Measurements from ENCODE around the gene KIAA1755.
"Not testable (repeated sequence)": the region's sequence is repeated elsewhere in the genome, so short reads cannot be mapped to it uniquely, and the experiment has no call there.

Gene KIAA1755

GRCh38 chr20:38252292-38253288 is 7.9 kb downstream of the KIAA1755 start:
- H3K4me3 ChIP-seq (ENCODE audit: low read depth, low read length): no peak overlapping the region
- H2BK5ac ChIP-seq (ENCODE audit: low read depth, low read length, poor library complexity): no peak overlapping the region
- no peak overlapping the region for H3K27ac ChIP-seq (ENCODE audit: low read depth, low read length)

GRCh38 chr20:38251441-38251840 is 9.1 kb downstream of the KIAA1755 start:
- not testable (repeated sequence) for H3K18ac ChIP-seq (ENCODE audit: low read length); H2BK5ac ChIP-seq (ENCODE audit: low read depth, low read length, poor library complexity); H3K4me2 ChIP-seq (ENCODE audit: low read length); H3K4ac ChIP-seq (ENCODE audit: low read depth, low read length); H4K12ac ChIP-seq (ENCODE audit: low read depth, low read length); H2AFZ ChIP-seq (ENCODE audit: insufficient read depth, low read length, poor library complexity); H2BK12ac ChIP-seq (ENCODE audit: low read length); H3K9ac ChIP-seq (ENCODE audit: low read length); H3K14ac ChIP-seq (ENCODE audit: low read length); DNase-seq; H2BK120ac ChIP-seq (ENCODE audit: insufficient read depth, low read length, poor library complexity); H3K79me1 ChIP-seq (ENCODE audit: low read length); H3K4me1 ChIP-seq (ENCODE audit: control insufficient read depth in 1 of 2, insufficient read depth in 2 of 2, low read length in 2 of 2); H4K8ac ChIP-seq (ENCODE audit: low read depth, low read length); H2AK5ac ChIP-seq (ENCODE audit: low read length); H4K91ac ChIP-seq (ENCODE audit: low read depth, low read length); H3K23ac ChIP-seq (ENCODE audit: low read length); H3K9me3 ChIP-seq (ENCODE audit: insufficient read depth, low read depth, low read length); H3K4me3 ChIP-seq (ENCODE audit: low read depth, low read length); H3K27ac ChIP-seq (ENCODE audit: low read depth, low read length); H3K79me2 ChIP-seq (ENCODE audit: control insufficient read depth, insufficient read depth, low read length, poor library complexity); H3K36me3 ChIP-seq (ENCODE audit: control insufficient read depth in 1 of 2, insufficient read depth in 2 of 2, low read length in 2 of 2); H3K27me3 ChIP-seq (ENCODE audit: insufficient read depth, low read length)
- WGBS (ENCODE audit: extremely low coverage, insufficient coverage, insufficient read length): no CpG with 5 or more reads among the region's 6 CpGs

More at GRCh38 chr20:38252292-38253288, 7.9 kb downstream of the KIAA1755 start:
- no peak overlapping the region for H2BK12ac ChIP-seq (ENCODE audit: low read length)
- no peak overlapping the region for H2BK120ac ChIP-seq (ENCODE audit: insufficient read depth, low read length, poor library complexity)
- no peaks in the 10 kb centered on the region for H3K79me2 ChIP-seq (ENCODE audit: control insufficient read depth, insufficient read depth, low read length, poor library complexity)
- H4K91ac ChIP-seq (ENCODE audit: low read depth, low read length): no peak overlapping the region
- no peaks in the 10 kb centered on the region for H3K4me1 ChIP-seq (ENCODE audit: control insufficient read depth in 1 of 2, insufficient read depth in 2 of 2, low read length in 2 of 2)
- no peaks in the 10 kb centered on the region for H3K9me3 ChIP-seq (ENCODE audit: insufficient read depth, low read depth, low read length)
- no peak overlapping the region for H4K12ac ChIP-seq (ENCODE audit: low read depth, low read length)
- no CpG with 5 or more reads among the region's 20 CpGs for WGBS (ENCODE audit: extremely low coverage, insufficient coverage, insufficient read length)
- no peaks in the 10 kb centered on the region for H3K27me3 ChIP-seq (ENCODE audit: insufficient read depth, low read length)
- H3K4ac ChIP-seq (ENCODE audit: low read depth, low read length): no peak overlapping the region
- no peak overlapping the region for H3K18ac ChIP-seq (ENCODE audit: low read length)
- H3K9ac ChIP-seq (ENCODE audit: low read length): no peak overlapping the region
- no peak for DNase-seq
- H3K14ac ChIP-seq (ENCODE audit: low read length): peak overlapping the region; percentile 19
- H4K8ac ChIP-seq (ENCODE audit: low read depth, low read length): no peak overlapping the region
- no peak overlapping the region for H3K4me2 ChIP-seq (ENCODE audit: low read length)
- H3K79me1 ChIP-seq (ENCODE audit: low read length): no peaks in the 10 kb centered on the region
- H2AK5ac ChIP-seq (ENCODE audit: low read length): no peak overlapping the region
- H3K36me3 ChIP-seq (ENCODE audit: control insufficient read depth in 1 of 2, insufficient read depth in 2 of 2, low read length in 2 of 2): no peaks in the 10 kb centered on the region
- no peak overlapping the region for H2AFZ ChIP-seq (ENCODE audit: insufficient read depth, low read length, poor library complexity)
- no peak overlapping the region for H3K23ac ChIP-seq (ENCODE audit: low read length)

- H3K36me3 ChIP-seq (ENCODE audit: control insufficient read depth in 1 of 2, insufficient read depth in 2 of 2, low read length in 2 of 2): no peaks in the 10 kb centered on the region
- no peak overlapping the region for H2AK5ac ChIP-seq (ENCODE audit: low read length)
- peaks cover 0 to 4% of the 10 kb centered on the region in 2 experiments for H3K4me1 ChIP-seq (ENCODE audit: control insufficient read depth in 1 of 2, insufficient read depth in 2 of 2, low read length in 2 of 2)
- no peaks in the 10 kb centered on the region for H3K79me1 ChIP-seq (ENCODE audit: low read length)
- no peak overlapping the region for H3K27ac ChIP-seq (ENCODE audit: low read depth, low read length)
- H3K4ac ChIP-seq (ENCODE audit: low read depth, low read length): no peak overlapping the region
- no peak overlapping the region for H2BK5ac ChIP-seq (ENCODE audit: low read depth, low read length, poor library complexity)
- H2AFZ ChIP-seq (ENCODE audit: insufficient read depth, low read length, poor library complexity): no peak overlapping the region
- no peak overlapping the region for H4K12ac ChIP-seq (ENCODE audit: low read depth, low read length)
- H2BK120ac ChIP-seq (ENCODE audit: insufficient read depth, low read length, poor library complexity): no peak overlapping the region
- DNase-seq: no peak
- H3K23ac ChIP-seq (ENCODE audit: low read length): no peak overlapping the region
- no peak overlapping the region for H3K4me3 ChIP-seq (ENCODE audit: low read depth, low read length)
- no peak overlapping the region for H4K8ac ChIP-seq (ENCODE audit: low read depth, low read length)
- H3K18ac ChIP-seq (ENCODE audit: low read length): no peak overlapping the region
- no peak overlapping the region for H3K9ac ChIP-seq (ENCODE audit: low read length)
- no CpG with 5 or more reads among the region's 6 CpGs for WGBS (ENCODE audit: extremely low coverage, insufficient coverage, insufficient read length)
- no peaks in the 10 kb centered on the region for H3K9me3 ChIP-seq (ENCODE audit: insufficient read depth, low read depth, low read length)
- no peak overlapping the region for H3K4me2 ChIP-seq (ENCODE audit: low read length)
- H2BK12ac ChIP-seq (ENCODE audit: low read length): no peak overlapping the region
- H3K27me3 ChIP-seq (ENCODE audit: insufficient read depth, low read length): no peaks in the 10 kb centered on the region
- H3K79me2 ChIP-seq (ENCODE audit: control insufficient read depth, insufficient read depth, low read length, poor library complexity): no peaks in the 10 kb centered on the region
- H3K14ac ChIP-seq (ENCODE audit: low read length): no peak overlapping the region
- H4K91ac ChIP-seq (ENCODE audit: low read depth, low read length): no peak overlapping the region
Observed at GRCh38 chr20:38250609-38251008, 9.9 kb downstream of the KIAA1755 start.

- Histone ChIP-seq H3K4ac (ENCODE audit: low read depth, low read length) (no peak overlapping the region), H3K14ac (ENCODE audit: low read length) (no peak overlapping the region), H3K4me2 (ENCODE audit: low read length) (no peak overlapping the region), H3K9me3 (ENCODE audit: insufficient read depth, low read depth, low read length) (no peaks in the 10 kb centered on the region), H4K91ac (ENCODE audit: low read depth, low read length) (no peak overlapping the region), H3K4me3 (ENCODE audit: low read depth, low read length) (no peak overlapping the region), H3K27me3 (ENCODE audit: insufficient read depth, low read length) (no peaks in the 10 kb centered on the region), H2BK5ac (ENCODE audit: low read depth, low read length, poor library complexity) (no peak overlapping the region), H3K27ac (ENCODE audit: low read depth, low read length) (no peak overlapping the region), H3K79me1 (ENCODE audit: low read length) (no peaks in the 10 kb centered on the region), H3K79me2 (ENCODE audit: control insufficient read depth, insufficient read depth, low read length, poor library complexity) (no peaks in the 10 kb centered on the region), H3K9ac (ENCODE audit: low read length) (no peak overlapping the region), H2AFZ (ENCODE audit: insufficient read depth, low read length, poor library complexity) (no peak overlapping the region), H4K8ac (ENCODE audit: low read depth, low read length) (no peak overlapping the region), H3K36me3 (ENCODE audit: control insufficient read depth in 1 of 2, insufficient read depth in 2 of 2, low read length in 2 of 2) (no peaks in the 10 kb centered on the region), H2AK5ac (ENCODE audit: low read length) (no peak overlapping the region), H3K23ac (ENCODE audit: low read length) (no peak overlapping the region), H3K18ac (ENCODE audit: low read length) (no peak overlapping the region), H4K12ac (ENCODE audit: low read depth, low read length) (no peak overlapping the region), H3K4me1 (ENCODE audit: control insufficient read depth in 1 of 2, insufficient read depth in 2 of 2, low read length in 2 of 2) (peaks cover 0 to 4% of the 10 kb centered on the region in 2 experiments), H2BK12ac (ENCODE audit: low read length) (no peak overlapping the region), H2BK120ac (ENCODE audit: insufficient read depth, low read length, poor library complexity) (no peak overlapping the region)
- no CpG with 5 or more reads among the region's 9 CpGs for WGBS (ENCODE audit: extremely low coverage, insufficient coverage, insufficient read length)
- DNase-seq: no peak
Observed at GRCh38 chr20:38249536-38250310, 10.8 kb downstream of the KIAA1755 start.
